Measurements from ENCODE around the gene GDI1.

GDI1 gene

GRCh38 chrX:154452823-154453222, 15.9 kb downstream of the GDI1 start:
- ATAC-seq: no peak
- TF ChIP-seq TSHZ2 (CRISPR knock-in tag; IDR thresholded peaks at IDR 0.05): no peak
- TF ChIP-seq ZFP30 (CRISPR knock-in tag; IDR thresholded peaks at IDR 0.05): no peak
- TF ChIP-seq ESRRG (CRISPR knock-in tag; IDR thresholded peaks at IDR 0.05): no peak
- TF ChIP-seq POU6F1 (CRISPR knock-in tag; IDR thresholded peaks at IDR 0.05; ENCODE audit: borderline replicate concordance, low read depth): no peak
- no peak for TF ChIP-seq CREB5 (CRISPR knock-in tag; IDR thresholded peaks at IDR 0.05; ENCODE audit: low read depth)
- TF ChIP-seq BACH2 (CRISPR knock-in tag; IDR thresholded peaks at IDR 0.05; ENCODE audit: borderline replicate concordance): no peak
- TF ChIP-seq ISL1 (CRISPR knock-in tag; IDR thresholded peaks at IDR 0.05): no peak
- no peak for TF ChIP-seq TOX (CRISPR knock-in tag; IDR thresholded peaks at IDR 0.05; ENCODE audit: borderline replicate concordance)
- TF ChIP-seq ZC3H10 (CRISPR knock-in tag; IDR thresholded peaks at IDR 0.05): no peak

GRCh38 chrX:154457491-154458115, 20.6 kb downstream of the GDI1 start:
- TF ChIP-seq PPARA (CRISPR knock-in tag; IDR thresholded peaks at IDR 0.05; ENCODE audit: borderline replicate concordance) (no peak), ESRRG (CRISPR knock-in tag; IDR thresholded peaks at IDR 0.05) (no peak), ARNTL (CRISPR knock-in tag; IDR thresholded peaks at IDR 0.05; ENCODE audit: borderline replicate concordance, low read depth) (no peak), ISL1 (CRISPR knock-in tag; IDR thresholded peaks at IDR 0.05) (no peak), SNAI2 (CRISPR knock-in tag; IDR thresholded peaks at IDR 0.05) (no peak), CSDC2 (CRISPR knock-in tag; IDR thresholded peaks at IDR 0.05) (no peak), BACH2 (CRISPR knock-in tag; IDR thresholded peaks at IDR 0.05; ENCODE audit: borderline replicate concordance) (no peak), TSHZ2 (CRISPR knock-in tag; IDR thresholded peaks at IDR 0.05) (no peak), CSRNP3 (CRISPR knock-in tag; IDR thresholded peaks at IDR 0.05) (no peak), ZNF8 (CRISPR knock-in tag; IDR thresholded peaks at IDR 0.05) (no peak), ZC3H10 (CRISPR knock-in tag; IDR thresholded peaks at IDR 0.05) (no peak), ZFP3 (CRISPR knock-in tag; IDR thresholded peaks at IDR 0.05) (no peak), TCF4 (CRISPR knock-in tag; IDR thresholded peaks at IDR 0.05; ENCODE audit: borderline replicate concordance) (no peak), TOX (CRISPR knock-in tag; IDR thresholded peaks at IDR 0.05; ENCODE audit: borderline replicate concordance) (no peak), POU6F1 (CRISPR knock-in tag; IDR thresholded peaks at IDR 0.05; ENCODE audit: borderline replicate concordance, low read depth) (no peak), GLIS3 (CRISPR knock-in tag; IDR thresholded peaks at IDR 0.05) (no peak), ZFP30 (CRISPR knock-in tag; IDR thresholded peaks at IDR 0.05) (no peak), OSR1 (CRISPR knock-in tag; IDR thresholded peaks at IDR 0.05) (no peak), ZNF70 (CRISPR knock-in tag; IDR thresholded peaks at IDR 0.05) (no peak), ZNF565 (CRISPR knock-in tag; conservative IDR thresholded peaks at IDR 0.05; ENCODE audit: low read depth) (no peak)
- no peak; the same call in 2 of the 3 replicates for ATAC-seq

Data from SK-N-SH treated with all-trans-retinoic acid at 6 μM for 48 hours (cell line).